NCI-H146 treated with DMSO at 0.1 percent for 48 hours (cell line): Measurements from ENCODE around the gene NQO2.
"Not testable (repeated sequence)": the region's sequence is repeated elsewhere in the genome, so short reads cannot be mapped to it uniquely, and the experiment has no call there.

Experiments
- DNase-seq: peaks from one replicate; lab custom pipeline; 2025; ENCODE audit not compliant: unreplicated experiment; lab: John Stamatoyannopoulos, UW

The NQO2 gene

GRCh38 chr6:2988426-2989331 lies 11.0 kb upstream of the NQO2 start:
- DNase-seq, result peak; percentile 52

- peak; percentile 90 for DNase-seq
Measured at GRCh38 chr6:2989332-2990247, 10.1 kb upstream of the NQO2 start.

GRCh38 chr6:2990248-2990931 lies 9.3 kb upstream of the NQO2 start:
- no peak for DNase-seq

- no peak for DNase-seq
Measured at GRCh38 chr6:2990932-2991506, 8.7 kb upstream of the NQO2 start.

- DNase-seq, result no peak
Measured at GRCh38 chr6:2992330-2992979, 7.2 kb upstream of the NQO2 start.

- DNase-seq, result no peak
Measured at GRCh38 chr6:2993755-2994317, 5.9 kb upstream of the NQO2 start.

GRCh38 chr6:2998249-2998997 lies 1.3 kb upstream of the NQO2 start:
- DNase-seq, result not testable (repeated sequence)

GRCh38 chr6:2998998-2999617 lies 586 bp upstream of the NQO2 start:
- no peak for DNase-seq

- no peak for DNase-seq
Measured at GRCh38 chr6:3001146-3001772, 1.6 kb downstream of the NQO2 start.

- peak; percentile 23 for DNase-seq
Measured at GRCh38 chr6:3001773-3002293, 2.1 kb downstream of the NQO2 start.

GRCh38 chr6:3003226-3003625 lies 3.5 kb downstream of the NQO2 start:
- not testable (repeated sequence) for DNase-seq

- DNase-seq, result no peak
Measured at GRCh38 chr6:3005077-3005476, 5.4 kb downstream of the NQO2 start.

- no peak for DNase-seq
Measured at GRCh38 chr6:3005874-3006273, 6.2 kb downstream of the NQO2 start.

- no peak for DNase-seq
Measured at GRCh38 chr6:3006476-3006875, 6.8 kb downstream of the NQO2 start.

GRCh38 chr6:3007571-3007970 lies 7.9 kb downstream of the NQO2 start:
- no peak for DNase-seq

GRCh38 chr6:3008712-3009265 lies 9.1 kb downstream of the NQO2 start:
- not testable (repeated sequence) for DNase-seq

- no peak for DNase-seq
Measured at GRCh38 chr6:3009930-3010329, 10.2 kb downstream of the NQO2 start.

GRCh38 chr6:3011158-3011557 lies 11.5 kb downstream of the NQO2 start:
- no peak for DNase-seq
